Mucosa of rectum (tissue), 2 donors: ENCODE results near the gene ZNF358.

Experiments used
- H3K27ac ChIP-seq, 2 donors: one replicate each; pipeline ENCODE4 v1.7.0; 2013; ENCODE audit warnings: inconsistent platforms in 2 of 2, low read depth in 2 of 2, low read length in 2 of 2
- H3K27me3 ChIP-seq, 2 donors: one replicate each; pipeline ENCODE4 v1.7.0; 2013; ENCODE audit warnings: low read length in 2 of 2; ENCODE audit not compliant: control insufficient read depth in 2 of 2, insufficient read depth in 2 of 2
- H3K36me3 ChIP-seq, 2 donors: one replicate each; pipeline ENCODE4 v1.7.0; 2013; ENCODE audit warnings: low read length in 2 of 2; ENCODE audit not compliant: control insufficient read depth in 2 of 2, insufficient read depth in 2 of 2
- H3K4me1 ChIP-seq, 2 donors: one replicate each; pipeline ENCODE4 v1.7.0; 2013; ENCODE audit warnings: low read length in 2 of 2, mild to moderate bottlenecking in 1 of 2; ENCODE audit not compliant: control insufficient read depth in 2 of 2, insufficient read depth in 2 of 2
- H3K4me3 ChIP-seq, 2 donors: one replicate each; pipeline ENCODE4 v1.7.0; 2013; ENCODE audit warnings: low read length in 2 of 2
- H3K9ac ChIP-seq, 2 donors: one replicate each; pipeline ENCODE4 v1.7.0; 2013; ENCODE audit warnings: low read length in 2 of 2, low read depth in 1 of 2, mild to moderate bottlenecking in 1 of 2
- H3K9me3 ChIP-seq, 2 donors: one replicate each; pipeline ENCODE4 v1.7.0; 2013; ENCODE audit warnings: low read length in 2 of 2; ENCODE audit not compliant: control insufficient read depth in 2 of 2
- donor health status: healthy.
- donor health status: Normal muscosa, but diverticular disease.

Gene ZNF358

GRCh38 chr19:7527516-7528191 lies 11.8 kb downstream of the ZNF358 start:
- Histone ChIP-seq H3K9me3 (no peaks in the 10 kb centered on the region), H3K36me3 (peaks cover 7 to 24% of the 10 kb centered on the region in 2 donors), H3K4me3 (no peak overlapping the region), H3K4me1 (peaks cover 11 to 15% of the 10 kb centered on the region in 2 donors), H3K27me3 (no peaks in the 10 kb centered on the region), H3K27ac (no peak overlapping the region), H3K9ac (no peak overlapping the region)

GRCh38 chr19:7528192-7528519 lies 12.3 kb downstream of the ZNF358 start:
- H3K9me3 ChIP-seq = no peaks in the 10 kb centered on the region
- no peaks in the 10 kb centered on the region for H3K27me3 ChIP-seq
- H3K36me3 ChIP-seq = peaks cover 7 to 24% of the 10 kb centered on the region in 2 donors
- H3K27ac ChIP-seq = no peak overlapping the region
- H3K4me3 ChIP-seq = no peak overlapping the region
- peaks cover 7 to 10% of the 10 kb centered on the region in 2 donors for H3K4me1 ChIP-seq
- H3K9ac ChIP-seq = no peak overlapping the region

- H3K9me3 ChIP-seq = no peaks in the 10 kb centered on the region
- no peak overlapping the region for H3K9ac ChIP-seq
- H3K27me3 ChIP-seq = no peaks in the 10 kb centered on the region
- H3K4me1 ChIP-seq = peaks cover 1 to 10% of the 10 kb centered on the region in 2 donors
- H3K27ac ChIP-seq = no peak overlapping the region
- no peak overlapping the region for H3K4me3 ChIP-seq
- peaks cover 7 to 24% of the 10 kb centered on the region in 2 donors for H3K36me3 ChIP-seq
These were observed 12.8 kb downstream of the ZNF358 start for GRCh38 chr19:7528522-7529245.

GRCh38 chr19:7529246-7529600 lies 13.3 kb downstream of the ZNF358 start:
- Histone ChIP-seq H3K36me3 (peaks cover 7 to 24% of the 10 kb centered on the region in 2 donors), H3K9ac (no peak overlapping the region), H3K9me3 (no peaks in the 10 kb centered on the region), H3K4me3 (no peak overlapping the region), H3K27me3 (no peaks in the 10 kb centered on the region), H3K27ac (no peak overlapping the region), H3K4me1 (peaks cover 0 to 6% of the 10 kb centered on the region in 2 donors)

GRCh38 chr19:7529610-7530490 lies 13.9 kb downstream of the ZNF358 start:
- Histone ChIP-seq H3K9ac (no peak overlapping the region), H3K36me3 (peaks cover 7 to 24% of the 10 kb centered on the region in 2 donors), H3K9me3 (no peaks in the 10 kb centered on the region), H3K27ac (no peak overlapping the region), H3K4me1 (peaks cover 4 to 5% of the 10 kb centered on the region in 2 donors), H3K27me3 (no peaks in the 10 kb centered on the region), H3K4me3 (no peak overlapping the region)

- peak overlapping the region in 1 of 2 donors; percentile 67 for H3K9ac ChIP-seq
- H3K27ac ChIP-seq = peak overlapping the region; percentile 65 to 95
These were observed 17.5 kb downstream of the ZNF358 start for GRCh38 chr19:7533281-7533885.

GRCh38 chr19:7533925-7534480 lies 18.1 kb downstream of the ZNF358 start:
- Histone ChIP-seq H3K9me3 (no peaks in the 10 kb centered on the region), H3K36me3 (peaks cover 3 to 14% of the 10 kb centered on the region in 2 donors), H3K9ac (peak overlapping the region; percentile 89 to 90), H3K4me1 (peaks cover 10 to 12% of the 10 kb centered on the region in 2 donors), H3K4me3 (peak overlapping the region; percentile 91 to 97), H3K27me3 (no peaks in the 10 kb centered on the region), H3K27ac (peak overlapping the region; percentile 85 to 95)

More at GRCh38 chr19:7533281-7533885, 17.5 kb downstream of the ZNF358 start:
- H3K4me1 ChIP-seq = peaks cover 10 to 12% of the 10 kb centered on the region in 2 donors
- H3K9me3 ChIP-seq = no peaks in the 10 kb centered on the region
- peaks cover 3 to 14% of the 10 kb centered on the region in 2 donors for H3K36me3 ChIP-seq
- no peaks in the 10 kb centered on the region for H3K27me3 ChIP-seq
- peak overlapping the region; percentile 91 to 97 for H3K4me3 ChIP-seq

GRCh38 chr19:7534531-7535046 lies 18.7 kb downstream of the ZNF358 start:
- H3K27me3 ChIP-seq = no peaks in the 10 kb centered on the region
- peak overlapping the region; percentile 89 to 90 for H3K9ac ChIP-seq
- peak overlapping the region; percentile 85 to 95 for H3K27ac ChIP-seq
- H3K9me3 ChIP-seq = no peaks in the 10 kb centered on the region
- H3K4me3 ChIP-seq = peak overlapping the region; percentile 91 to 97
- peaks cover 10 to 12% of the 10 kb centered on the region in 2 donors for H3K4me1 ChIP-seq
- peaks cover 2 to 11% of the 10 kb centered on the region in 2 donors for H3K36me3 ChIP-seq
